ENCODE measurements around the gene SOCS1.
"Not testable (repeated sequence)": the region's sequence is repeated elsewhere in the genome, so short reads cannot be mapped to it uniquely, and the experiment has no call there.

The SOCS1 gene, protein sequence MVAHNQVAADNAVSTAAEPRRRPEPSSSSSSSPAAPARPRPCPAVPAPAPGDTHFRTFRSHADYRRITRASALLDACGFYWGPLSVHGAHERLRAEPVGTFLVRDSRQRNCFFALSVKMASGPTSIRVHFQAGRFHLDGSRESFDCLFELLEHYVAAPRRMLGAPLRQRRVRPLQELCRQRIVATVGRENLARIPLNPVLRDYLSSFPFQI

DNA sequence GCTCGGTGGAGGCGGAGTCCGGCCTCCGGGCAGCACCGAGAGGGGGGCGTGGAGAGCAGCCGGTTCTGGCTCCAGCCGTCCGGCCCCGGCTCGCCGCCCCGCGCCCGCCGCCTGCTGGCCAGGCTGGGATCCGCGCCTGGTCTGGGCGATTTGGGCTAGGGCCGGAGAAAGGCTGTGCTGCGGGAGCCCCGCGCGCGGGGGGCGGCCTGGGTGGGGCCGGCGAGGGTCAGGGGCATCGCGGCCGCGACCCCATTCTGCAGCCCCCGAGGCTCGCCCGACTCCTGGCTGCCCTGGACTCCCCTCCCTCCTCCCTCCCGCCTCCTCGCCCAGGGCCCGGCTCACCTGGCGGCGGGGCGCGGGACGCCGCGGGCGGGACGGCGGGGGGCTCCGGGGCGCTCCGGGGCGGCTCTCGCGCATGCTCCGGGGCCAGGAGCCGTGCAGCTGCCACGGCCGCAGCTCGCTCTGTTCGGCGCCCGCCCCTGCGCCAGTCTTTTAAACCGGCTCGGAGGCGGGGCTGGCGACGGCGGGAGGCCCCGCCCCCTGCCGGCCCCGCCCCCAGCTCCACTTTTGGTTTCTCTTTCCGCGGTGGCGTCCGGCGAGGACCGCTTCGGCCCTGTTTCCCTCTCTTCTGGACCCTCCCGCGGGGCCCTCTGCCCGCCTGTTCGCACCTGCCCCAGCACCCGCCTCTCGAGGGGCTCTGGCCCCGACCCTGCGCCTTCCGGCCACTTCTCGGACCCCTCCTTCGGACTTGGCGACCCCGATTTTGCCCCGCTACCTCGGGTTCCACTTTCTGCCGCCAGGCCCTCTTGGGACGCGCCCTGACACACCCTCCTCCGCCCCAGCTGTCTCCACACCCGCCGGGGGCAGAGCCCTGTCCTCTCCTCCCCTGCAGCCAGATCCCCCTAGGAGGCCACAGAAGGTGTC is at the start of gene SOCS1:
Gene SOCS1 (minus strand): TSS at position 468 of the 924 bp plus-strand sequence. CDS start 726 bp downstream, outside the sequence.
- peak; percentile 28 to 60 for DNase-seq

DNA sequence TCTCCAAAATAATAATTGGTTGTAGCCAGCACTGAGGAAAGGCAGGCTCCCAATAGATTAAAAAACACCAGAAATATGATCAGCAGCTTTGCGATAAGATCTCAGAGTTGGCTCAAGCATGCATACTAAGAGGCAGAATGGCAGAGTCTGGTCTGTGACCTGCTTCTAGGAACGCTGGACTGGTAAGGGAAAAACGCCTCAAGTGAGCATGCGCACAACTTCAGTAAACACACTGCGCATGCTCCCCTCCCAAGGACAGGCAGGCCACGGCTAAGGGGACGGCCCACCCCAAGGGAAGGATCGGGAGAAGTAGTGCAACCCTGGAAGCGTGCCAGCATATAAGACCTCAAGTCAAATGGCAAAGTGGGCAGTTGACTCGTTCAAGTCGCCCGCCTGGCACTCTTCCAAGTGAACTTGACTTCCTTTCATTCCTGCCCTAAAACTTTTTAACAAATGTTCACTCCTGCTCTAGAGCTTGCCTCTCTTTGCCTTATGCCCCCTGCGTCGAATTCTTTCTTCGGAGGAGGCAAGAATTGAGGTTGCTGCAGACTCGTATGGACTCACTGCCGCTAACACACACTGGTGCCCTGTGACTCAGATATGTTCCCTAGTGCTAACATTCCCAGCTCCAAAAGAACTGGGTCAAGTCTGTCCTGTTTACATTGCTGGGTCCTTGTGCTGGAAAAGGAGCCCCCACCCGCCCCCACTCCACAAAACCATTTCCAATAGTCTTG is 47.6 kb upstream of the SOCS1 start:
- no peak for DNase-seq

DNA sequence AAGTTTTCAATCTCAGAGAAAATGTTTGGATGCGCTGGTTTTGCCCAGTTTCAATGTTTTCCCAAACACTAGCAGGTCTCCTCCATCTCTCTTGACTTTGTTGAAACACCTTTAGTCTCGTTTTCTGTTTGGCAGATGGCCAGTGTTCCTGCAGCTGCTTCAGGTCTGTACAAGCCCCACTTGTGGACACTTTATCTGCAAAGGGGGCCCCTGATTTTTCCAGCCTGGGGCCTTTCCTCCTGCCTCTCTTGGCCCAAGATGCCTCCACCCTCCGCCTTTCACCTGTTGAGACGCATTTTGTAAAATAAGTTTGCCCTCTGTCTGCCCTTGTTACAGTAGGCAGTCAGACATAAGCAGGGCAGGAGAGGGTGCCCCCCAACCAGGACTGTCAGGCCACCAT is 47.0 kb upstream of the SOCS1 start:
- DNase-seq: no peak

DNA sequence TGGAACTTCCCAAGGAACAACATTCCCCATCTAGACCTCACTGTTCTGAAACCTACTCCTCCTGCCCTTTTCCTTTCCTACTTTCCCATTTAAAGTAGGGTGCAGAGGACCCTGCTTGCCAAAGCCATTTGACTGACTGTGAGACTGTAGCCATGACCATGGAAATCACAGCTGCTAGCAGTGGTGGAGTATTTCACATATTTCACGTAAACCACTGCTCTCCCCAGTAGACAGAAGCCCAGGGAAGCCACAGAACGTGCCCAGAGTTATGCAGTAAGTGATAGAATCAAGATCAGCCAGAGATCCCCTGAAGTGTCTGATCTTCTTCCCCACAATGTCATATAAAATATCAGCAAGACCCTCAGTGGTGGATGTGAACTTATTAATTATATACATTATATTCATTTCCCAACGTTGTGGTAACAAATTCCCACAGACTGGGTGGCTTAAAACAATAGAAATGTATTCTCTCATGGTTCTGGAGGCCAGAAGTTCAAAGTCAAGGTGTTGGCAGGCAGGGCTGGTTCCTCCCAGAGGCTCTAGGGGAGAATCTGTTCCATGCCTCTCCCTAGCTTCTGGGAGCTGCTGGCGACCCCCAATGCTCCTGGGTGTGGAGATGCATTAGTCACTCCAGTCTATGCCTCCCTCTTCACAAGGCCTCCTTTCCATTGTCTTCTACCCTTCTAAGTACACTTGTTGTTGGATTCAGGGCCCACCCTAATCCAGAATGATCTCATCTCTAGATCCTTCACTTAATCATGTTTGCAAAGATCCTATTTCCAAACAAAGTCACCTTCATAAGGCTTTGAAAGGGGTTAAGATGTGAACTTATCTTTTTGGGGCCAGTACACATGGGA is 45.9 kb upstream of the SOCS1 start:
- DNase-seq: no peak

DNA sequence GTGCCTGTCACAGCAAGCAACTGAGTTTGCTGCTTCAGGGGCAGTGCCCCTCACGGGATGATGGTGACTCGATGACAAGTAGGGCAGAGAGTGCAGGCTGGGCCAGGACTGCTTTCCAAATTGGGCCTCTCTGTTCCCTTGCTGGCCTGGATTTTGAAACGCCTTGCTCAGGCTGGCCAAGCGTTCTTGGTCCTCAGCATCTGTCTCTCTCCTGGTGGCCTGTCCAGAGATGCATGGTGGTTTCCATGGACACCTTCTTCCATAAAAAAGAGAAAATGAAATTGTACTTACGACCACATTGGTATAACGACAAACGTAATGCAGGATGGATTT is 44.5 kb upstream of the SOCS1 start:
- DNase-seq: no peak

DNA sequence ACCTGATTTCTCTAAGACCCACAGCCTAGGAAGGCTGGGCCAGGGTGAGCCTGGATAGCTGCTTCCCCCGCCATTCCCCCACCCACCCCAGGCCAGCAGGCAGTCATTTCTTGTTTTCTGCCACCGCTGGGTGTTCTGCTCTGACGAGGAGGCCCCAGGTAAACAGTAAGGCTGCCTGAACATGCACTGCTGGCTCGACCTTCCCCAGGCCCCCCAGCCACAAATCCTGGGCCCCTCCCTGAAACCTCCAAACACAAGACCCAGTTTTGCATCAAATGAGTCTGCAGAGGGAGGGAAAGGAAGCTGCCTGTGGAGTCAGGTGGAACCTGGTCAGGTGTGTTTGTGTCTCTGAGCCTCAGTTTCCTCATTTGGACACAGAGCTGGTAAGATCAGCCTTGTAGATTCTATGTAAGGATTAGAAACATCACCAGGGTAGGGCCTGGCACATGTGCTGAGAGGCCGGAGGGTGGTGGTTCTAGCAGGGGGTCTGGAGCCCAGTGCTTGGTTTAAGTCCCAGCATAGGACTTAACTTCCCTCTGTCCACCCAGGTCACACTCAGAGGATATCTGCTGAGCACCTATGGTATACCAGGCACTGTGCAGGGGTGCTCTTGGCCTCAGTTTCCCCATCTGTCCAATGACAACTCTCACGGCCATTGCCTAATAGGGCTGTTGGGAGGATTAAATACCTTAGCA is 44.0 kb upstream of the SOCS1 start:
- DNase-seq: no peak

DNA sequence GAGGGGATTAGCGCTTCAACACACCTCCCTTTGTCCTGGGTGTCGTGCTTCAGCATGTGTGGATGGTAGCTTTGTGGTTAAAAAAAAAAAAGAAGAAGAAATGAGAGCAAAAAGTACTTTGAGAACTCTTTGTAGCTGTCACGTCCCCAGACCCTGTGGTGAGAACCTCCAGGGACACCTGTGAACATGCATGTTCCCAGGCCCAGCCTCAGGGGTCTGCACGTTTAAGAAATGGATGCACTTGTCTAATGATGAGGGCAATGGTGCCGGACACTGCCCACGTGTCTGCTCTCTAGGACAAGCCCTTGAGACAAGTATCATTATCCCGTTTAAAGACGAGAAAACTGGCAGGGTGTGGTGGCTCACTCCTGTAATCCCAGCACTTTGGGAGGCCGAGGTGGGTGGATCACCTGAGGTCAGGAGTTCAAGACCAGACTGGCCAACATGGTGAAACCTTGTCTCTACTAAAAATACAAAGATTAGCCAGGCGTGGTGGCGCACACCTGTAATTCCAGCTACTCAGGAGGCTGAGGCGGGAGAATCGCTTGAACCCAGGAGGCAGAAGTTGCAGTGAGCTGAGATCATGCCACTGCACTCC is 43.0 kb upstream of the SOCS1 start:
- not testable (repeated sequence) for DNase-seq

DNA sequence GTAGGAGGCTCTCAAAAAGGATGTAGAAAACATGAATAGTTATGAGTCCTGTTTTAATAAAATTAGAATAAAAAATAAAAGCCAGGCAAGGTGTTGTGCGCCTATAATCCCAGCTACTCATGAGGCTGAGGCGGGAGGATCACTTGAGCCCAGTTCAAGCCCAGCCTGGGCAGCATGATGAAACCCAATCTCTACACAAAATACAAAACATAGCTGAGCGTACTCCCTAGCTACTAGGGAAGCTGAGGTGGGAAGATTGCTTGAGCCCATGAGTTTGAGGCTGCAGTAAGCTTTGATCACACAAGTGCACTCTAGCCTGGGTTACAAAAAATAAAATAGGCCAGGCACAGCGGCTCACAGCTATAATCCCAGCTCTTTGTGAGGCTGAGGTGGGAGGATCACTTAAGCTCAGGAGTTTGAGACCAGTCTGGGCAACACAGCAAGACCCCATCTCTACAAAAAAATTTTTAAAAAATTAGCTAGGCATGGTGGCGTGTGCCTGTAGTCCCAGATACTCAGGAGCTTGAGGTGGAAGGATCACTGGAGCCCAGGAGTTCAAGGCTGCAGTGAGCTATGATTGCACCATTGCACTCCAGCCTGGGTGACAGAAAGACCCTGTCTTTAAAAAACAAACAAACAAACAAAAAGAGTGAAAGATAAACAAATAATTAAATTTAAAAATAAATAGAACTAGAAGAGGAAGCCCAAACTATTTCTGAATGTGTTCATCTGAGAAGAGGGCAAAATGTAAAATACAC is 42.3 kb upstream of the SOCS1 start:
- no peak for DNase-seq

DNA sequence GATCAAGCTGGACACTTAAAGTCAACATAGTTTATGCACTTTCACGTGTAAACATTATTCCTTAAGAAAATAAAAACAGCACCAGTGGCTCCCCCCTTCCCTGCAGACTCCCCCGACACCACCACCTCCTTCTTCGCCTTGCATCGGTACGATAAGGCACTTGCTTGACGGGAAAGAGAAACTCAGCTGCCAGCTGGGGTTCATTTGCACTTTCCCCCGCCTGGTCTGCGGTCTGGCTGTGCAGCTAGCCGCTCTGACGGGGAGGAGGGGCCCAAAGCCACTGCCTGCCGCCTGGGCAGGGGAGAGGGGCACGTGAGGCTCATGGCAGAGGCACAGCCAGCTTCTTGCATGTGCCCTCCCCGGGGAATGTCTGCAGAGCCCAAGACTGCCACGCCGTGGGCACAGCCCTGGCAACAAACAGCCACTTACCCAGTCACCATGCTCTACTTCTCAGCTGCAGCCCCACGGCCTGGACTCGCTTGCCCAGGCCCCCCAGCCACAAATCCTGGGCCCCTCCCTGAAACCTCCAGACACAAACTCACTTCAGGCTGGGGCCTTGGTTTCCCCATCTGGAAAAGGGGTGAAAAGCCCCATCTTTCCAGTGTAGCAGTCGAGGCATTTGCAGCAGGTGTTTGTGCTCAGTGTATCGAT is 41.6 kb upstream of the SOCS1 start:
- DNase-seq: no peak

DNA sequence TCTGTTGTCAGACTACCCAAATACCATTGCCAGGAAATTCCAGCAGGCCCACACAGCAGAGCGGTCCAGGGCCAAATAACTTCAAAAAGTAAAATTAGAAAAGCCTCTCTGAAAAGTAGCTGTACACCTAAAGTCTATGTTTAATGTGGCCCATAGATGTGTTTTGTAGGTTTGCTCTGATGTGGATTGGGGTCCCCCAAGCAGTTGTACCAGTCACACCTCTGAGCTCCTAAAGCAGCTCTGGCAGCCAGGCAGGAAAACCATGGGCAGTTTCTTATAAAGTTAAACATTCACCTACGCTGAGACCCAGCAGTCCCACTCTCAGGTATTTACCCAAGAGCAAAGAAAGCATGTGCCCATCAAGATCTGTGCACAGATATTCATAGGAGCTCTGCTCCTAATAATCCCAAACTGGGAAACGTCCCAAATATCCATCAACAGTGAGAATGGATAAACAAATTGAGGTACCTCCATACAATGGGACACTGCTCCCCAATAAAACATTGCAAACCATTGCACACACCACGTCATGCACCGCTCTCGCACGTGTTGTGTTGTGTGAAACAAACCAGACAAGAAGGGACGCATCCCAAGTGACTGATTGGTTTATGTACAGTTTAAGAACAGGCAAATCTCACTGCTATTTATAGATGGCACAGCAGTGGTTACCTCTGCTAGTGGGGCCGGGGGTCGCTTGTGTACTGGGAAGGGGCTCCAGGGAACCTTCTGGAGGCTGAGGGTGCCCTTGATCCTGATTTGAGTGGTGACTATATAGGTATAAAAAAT is 40.9 kb upstream of the SOCS1 start:
- no peak for DNase-seq

DNA sequence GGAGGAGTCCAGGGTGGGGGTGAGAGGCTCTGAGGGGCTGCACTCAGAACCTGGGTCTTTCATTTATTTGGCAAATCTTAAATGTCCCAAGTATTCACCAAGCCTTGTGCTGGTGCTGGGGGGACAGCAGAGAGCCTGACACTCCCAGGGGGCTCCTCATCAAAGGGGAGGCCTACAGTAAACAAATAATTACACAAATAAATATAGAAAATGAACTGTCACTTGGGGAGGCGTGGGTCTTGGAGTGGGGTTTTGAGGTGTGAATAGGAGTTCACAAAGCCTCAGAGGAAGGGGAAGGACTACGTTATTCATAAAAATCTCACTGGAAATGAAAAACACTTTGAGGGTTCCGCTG is 40.3 kb upstream of the SOCS1 start:
- no peak for DNase-seq

DNA sequence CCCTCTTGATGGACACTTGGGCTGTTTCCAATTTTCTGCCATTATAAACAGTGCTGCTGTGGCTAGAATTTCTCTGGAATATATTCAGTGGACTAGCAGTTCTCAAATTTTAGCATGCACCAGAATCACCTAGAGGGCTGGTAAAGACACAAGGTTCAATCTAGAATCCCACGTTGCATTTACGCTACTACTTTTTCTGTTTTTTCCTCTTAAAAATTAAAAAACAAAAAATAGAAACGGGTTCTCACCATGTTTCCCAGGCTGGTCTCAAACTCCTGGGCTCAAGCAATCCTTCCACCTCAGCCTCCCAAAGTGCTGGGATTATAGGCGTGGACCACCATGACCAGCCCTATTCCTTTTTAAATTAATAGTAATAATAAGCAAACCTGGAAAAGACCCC is 39.7 kb upstream of the SOCS1 start:
- no peak for DNase-seq

DNA sequence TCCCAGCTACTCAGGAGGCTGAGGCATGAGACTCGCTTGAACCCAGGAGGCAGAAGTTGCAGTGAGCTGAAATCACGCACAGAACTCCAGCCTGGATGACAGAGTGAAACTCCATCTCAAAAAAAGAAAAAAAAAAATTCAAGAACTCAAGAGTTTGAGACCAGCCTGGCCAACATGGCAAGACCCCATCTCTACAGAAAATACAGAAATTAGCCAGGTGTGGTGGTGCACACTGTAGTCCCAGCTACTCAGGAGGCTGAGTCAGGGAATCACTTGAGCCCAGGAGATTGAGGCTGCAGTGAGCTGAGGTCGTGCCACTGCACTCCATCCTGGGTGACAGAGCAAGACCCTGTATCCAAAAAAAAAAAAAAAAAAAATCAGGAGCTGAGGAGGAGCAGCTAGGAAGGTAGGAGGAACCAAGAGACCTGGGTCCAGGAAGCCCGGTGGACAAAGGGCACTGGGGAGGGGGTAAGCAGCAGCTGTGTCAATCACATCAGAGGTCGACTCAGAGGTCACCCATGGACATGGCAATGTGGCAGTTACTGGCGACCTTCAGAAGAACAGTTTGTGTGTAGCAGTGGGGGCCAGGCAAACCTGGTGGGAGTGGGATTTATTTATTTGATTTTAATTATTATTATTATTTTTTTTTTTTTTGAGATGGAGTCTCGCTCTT is 36.2 kb upstream of the SOCS1 start:
- DNase-seq: no peak

DNA sequence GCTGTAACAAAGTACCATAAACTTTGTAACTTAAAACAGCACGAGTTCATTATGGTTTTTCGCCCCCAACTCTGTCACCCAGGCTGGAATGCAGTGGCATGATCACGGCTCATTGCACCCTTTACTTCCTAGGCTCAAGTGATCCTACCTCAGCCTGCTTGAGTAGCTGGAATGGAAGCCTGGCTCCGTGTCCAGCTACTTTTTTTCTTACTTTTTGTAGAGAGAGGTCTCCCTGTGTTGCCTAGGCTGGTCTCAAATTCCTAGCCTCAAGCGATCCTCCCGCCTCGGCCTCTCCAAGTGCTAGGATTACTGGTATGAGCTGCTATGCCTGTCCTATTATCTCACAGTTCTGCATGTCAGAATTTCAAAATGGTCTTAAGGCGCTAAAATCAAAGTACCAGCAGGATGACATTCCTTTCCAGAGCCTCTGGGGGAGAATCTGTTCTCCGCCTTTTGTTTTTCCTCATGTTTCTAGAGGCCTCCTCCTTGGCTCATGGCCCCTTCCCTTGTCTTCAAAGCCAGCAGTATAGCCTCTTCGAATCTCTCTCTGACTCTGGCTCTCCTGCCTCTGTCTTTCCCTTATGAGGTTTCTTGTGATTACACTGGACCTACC is 35.2 kb upstream of the SOCS1 start:
- DNase-seq: no peak

DNA sequence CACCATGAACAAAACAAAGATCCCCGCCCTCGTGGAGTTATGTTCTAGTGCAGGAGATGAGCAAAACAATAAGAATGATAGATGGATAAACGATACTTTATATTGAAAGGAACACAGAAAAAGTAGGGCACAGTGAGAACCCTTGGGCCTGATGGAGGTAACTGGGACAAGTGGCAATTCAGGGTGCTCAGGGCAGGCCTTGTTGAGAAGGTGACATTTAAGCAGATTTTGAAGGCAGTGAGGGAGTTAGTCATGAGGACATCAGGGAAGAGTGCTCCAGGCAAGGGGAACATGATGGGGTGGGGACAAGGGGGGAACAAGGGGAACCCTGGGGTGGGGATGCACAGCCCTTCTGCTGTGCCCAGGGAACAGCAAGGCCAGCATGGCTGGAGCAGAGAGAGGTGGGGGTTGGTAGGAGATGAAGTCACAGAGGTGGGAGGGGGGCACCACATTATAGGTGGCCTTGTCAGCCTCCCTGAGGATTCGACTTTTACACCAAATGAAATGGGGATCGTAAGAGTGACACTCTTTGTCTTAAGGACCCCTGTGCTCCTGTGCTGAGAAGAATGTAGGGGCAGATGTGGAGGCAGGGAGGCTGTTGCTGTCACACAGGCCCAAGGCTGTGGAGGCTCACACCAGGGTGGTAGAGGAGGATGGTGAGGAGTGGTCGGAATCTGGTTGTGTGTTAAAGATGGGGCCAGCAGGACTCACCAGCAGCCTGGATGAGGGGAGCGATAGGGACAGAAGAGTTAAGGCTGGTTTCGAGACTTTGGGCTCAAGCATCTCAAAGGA is 34.3 kb upstream of the SOCS1 start:
- DNase-seq: no peak

DNA sequence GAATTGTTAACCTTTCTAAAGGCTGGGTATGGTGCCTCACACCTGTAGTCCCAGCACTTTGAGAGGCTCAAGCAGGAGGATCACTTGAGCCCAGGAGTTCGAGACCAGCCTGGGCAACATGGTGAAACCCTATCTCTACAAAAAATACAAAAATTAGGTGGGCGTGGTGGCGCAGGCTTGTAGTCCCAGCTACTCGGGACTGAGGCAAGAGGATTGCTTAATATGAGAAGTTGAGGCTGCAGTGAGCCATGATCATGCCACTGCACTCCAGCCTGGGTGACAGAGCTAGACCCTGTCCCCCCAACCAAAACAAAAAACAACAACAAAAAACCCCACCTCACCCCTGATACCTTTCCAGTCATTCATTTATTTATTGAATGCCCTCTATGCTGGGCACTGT is 33.7 kb upstream of the SOCS1 start:
- not testable (repeated sequence) for DNase-seq

DNA sequence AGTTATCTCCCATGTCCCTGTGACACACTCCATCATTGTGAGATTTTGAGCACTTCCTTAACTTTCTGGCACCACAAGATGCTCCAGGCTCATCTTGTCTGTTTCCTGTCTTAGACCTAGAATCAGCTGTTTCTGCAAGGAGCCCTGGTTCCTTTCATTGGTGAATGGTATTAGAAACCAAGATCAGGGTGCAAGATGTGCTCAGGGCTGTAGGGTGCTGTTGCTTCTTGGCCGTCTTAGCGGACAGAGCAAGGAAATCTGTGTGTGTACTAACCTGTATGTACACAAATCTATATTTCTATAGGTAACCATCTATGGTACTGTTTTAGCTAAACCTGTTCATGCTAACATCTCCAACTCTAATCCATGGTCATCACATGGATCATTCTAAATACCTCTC is 33.2 kb upstream of the SOCS1 start:
- DNase-seq: no peak

DNA sequence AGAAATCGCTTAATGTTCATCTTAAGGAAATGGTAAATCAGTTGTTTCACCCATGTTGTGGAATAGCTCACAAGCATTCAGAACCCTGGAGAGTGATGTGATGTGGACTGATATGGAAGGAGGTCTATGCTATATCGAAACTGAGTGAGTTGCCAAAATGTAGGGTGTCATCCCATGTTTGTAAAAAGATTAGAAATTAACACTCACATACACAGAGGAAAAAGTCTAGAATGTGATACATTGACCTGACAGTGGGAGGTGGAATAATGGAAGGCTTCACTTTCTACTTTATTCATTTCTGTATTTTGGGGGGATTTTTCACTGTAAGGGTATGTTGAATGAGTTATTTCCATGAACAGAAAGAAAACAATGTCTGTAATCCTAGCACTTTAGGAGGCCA is 29.8 kb upstream of the SOCS1 start:
- no peak for DNase-seq
